ENCODE data around the gene UBA5. TPM values are rescaled to one million over a fixed set of nuclear protein-coding genes. Genes with fewer than 3 reads are reported as not detected.

Gene UBA5
- total RNA-seq, 2 experiments from 2014 or later: 35.4 to 39.2 TPM

- no peak for TF ChIP-seq CTCF (IDR thresholded peaks at IDR 0.05)
- POLR2A ChIA-PET: no interaction called here
Observed at GRCh38 chr3:132630612-132631011, 29.5 kb upstream of the UBA5 start.

GRCh38 chr3:132635052-132635451 lies 25.1 kb upstream of the UBA5 start:
- no peaks in the 10 kb centered on the region for H3K27me3 Mint-ChIP-seq
- peaks cover 71% of the 10 kb centered on the region for H3K36me3 Mint-ChIP-seq (ENCODE audit: low read depth)
- no peaks in the 10 kb centered on the region for H3K9me3 ChIP-seq (ENCODE audit: control insufficient read depth in 1 of 2, insufficient read depth in 1 of 2, low read length in 2 of 2)
- ChIA-PET POLR2A (no interaction called here), CTCF (interaction anchor here (1.2 kb wide), 1 partner anchor 99 kb away, joined by 3 read pairs; no protein-coding TSS in a partner anchor)
- no peaks in the 10 kb centered on the region for H3K27me3 ChIP-seq (ENCODE audit: control insufficient read depth in 1 of 2, insufficient read depth in 2 of 2, low read length in 2 of 2)
- H3K4me3 ChIP-seq (ENCODE audit: low read length): no peak overlapping the region
- no peaks in the 10 kb centered on the region for H3K4me1 Mint-ChIP-seq (ENCODE audit: low read depth)
- DNase-seq: no peak
- no peak overlapping the region for H3K4me3 Mint-ChIP-seq
- no peak overlapping the region for H3K27ac ChIP-seq (ENCODE audit: low read depth in 1 of 2, low read length in 2 of 2)
- intact Hi-C loops (cut with DNase I, micrococcal nuclease): no loop called here
- H3K4me1 ChIP-seq (ENCODE audit: insufficient read depth, low read length): no peaks in the 10 kb centered on the region
- peaks cover 15% of the 10 kb centered on the region for H3K36me3 ChIP-seq (ENCODE audit: insufficient read depth, low read length)
- H3K27ac Mint-ChIP-seq: no peak overlapping the region
- no peak for ATAC-seq (ENCODE audit: poor library complexity)
- H3K9me3 Mint-ChIP-seq: no peaks in the 10 kb centered on the region
- TF ChIP-seq CTCF (IDR thresholded peaks at IDR 0.05): no peak

More at GRCh38 chr3:132630612-132631011, 29.5 kb upstream of the UBA5 start:
- Mint-ChIP-seq H3K27ac (no peak overlapping the region), H3K4me1 (ENCODE audit: low read depth) (peaks cover 5% of the 10 kb centered on the region), H3K27me3 (no peaks in the 10 kb centered on the region), H3K4me3 (no peak overlapping the region), H3K9me3 (no peaks in the 10 kb centered on the region), H3K36me3 (ENCODE audit: low read depth) (peaks cover 68% of the 10 kb centered on the region)
- H3K9me3 ChIP-seq (ENCODE audit: control insufficient read depth in 1 of 2, insufficient read depth in 1 of 2, low read length in 2 of 2): no peaks in the 10 kb centered on the region
- no peaks in the 10 kb centered on the region for H3K27me3 ChIP-seq (ENCODE audit: control insufficient read depth in 1 of 2, insufficient read depth in 2 of 2, low read length in 2 of 2)
- no peak overlapping the region for H3K4me3 ChIP-seq (ENCODE audit: low read length)
- intact Hi-C loops (cut with DNase I, micrococcal nuclease): no loop called here
- CTCF ChIA-PET: no interaction called here
- no peak overlapping the region for H3K27ac ChIP-seq (ENCODE audit: low read depth in 1 of 2, low read length in 2 of 2)
- no peak for ATAC-seq (ENCODE audit: poor library complexity)
- H3K4me1 ChIP-seq (ENCODE audit: insufficient read depth, low read length): no peaks in the 10 kb centered on the region
- no peak for DNase-seq
- peaks cover 23% of the 10 kb centered on the region for H3K36me3 ChIP-seq (ENCODE audit: insufficient read depth, low read length)

- Histone ChIP-seq H3K9me3 (ENCODE audit: control insufficient read depth in 1 of 2, insufficient read depth in 1 of 2, low read length in 2 of 2) (no peaks in the 10 kb centered on the region), H3K27me3 (ENCODE audit: control insufficient read depth in 1 of 2, insufficient read depth in 2 of 2, low read length in 2 of 2) (no peaks in the 10 kb centered on the region), H3K4me3 (ENCODE audit: low read length) (no peak overlapping the region), H3K27ac (ENCODE audit: low read depth in 1 of 2, low read length in 2 of 2) (no peak overlapping the region), H3K4me1 (ENCODE audit: insufficient read depth, low read length) (no peaks in the 10 kb centered on the region), H3K36me3 (ENCODE audit: insufficient read depth, low read length) (peaks cover 23% of the 10 kb centered on the region)
- Mint-ChIP-seq H3K27me3 (no peaks in the 10 kb centered on the region), H3K4me3 (no peak overlapping the region), H3K9me3 (no peaks in the 10 kb centered on the region), H3K36me3 (ENCODE audit: low read depth) (peaks cover 73% of the 10 kb centered on the region), H3K4me1 (ENCODE audit: low read depth) (no peaks in the 10 kb centered on the region), H3K27ac (no peak overlapping the region)
- intact Hi-C loops (cut with DNase I, micrococcal nuclease): no loop called here
- DNase-seq (no peak), ATAC-seq (ENCODE audit: poor library complexity) (no peak)
- POLR2A ChIA-PET: no interaction called here
- no peak for TF ChIP-seq CTCF (IDR thresholded peaks at IDR 0.05)
- CTCF ChIA-PET: interaction anchor here (0.6 kb wide), 1 partner anchor 291 kb away, joined by 3 read pairs; no protein-coding TSS in a partner anchor
Observed at GRCh38 chr3:132637590-132637989, 22.5 kb upstream of the UBA5 start.
